Retinal pigment epithelial cell (primary cell): Measurements from ENCODE around the gene CD8B2.
"Not testable (repeated sequence)": the region's sequence is repeated elsewhere in the genome, so short reads cannot be mapped to it uniquely, and the experiment has no call there.

Experiments
- DNase-seq: peaks from one replicate; pipeline ENCODE4 v3.0.0-alpha.2; 2010; ENCODE audit warnings: low read depth
- H3K4me3 ChIP-seq: 2 replicates; pipeline ENCODE4 v1.5.1; 2011; ENCODE audit warnings: mild to moderate bottlenecking, low read length, control low read depth, moderate library complexity
- TF ChIP-seq, protein P1 (sequence below): conservative IDR thresholded peaks from 2 replicates; pipeline ENCODE4 v1.5.1; 2011; ENCODE audit warnings: low read depth, low read length, control low read depth, inconsistent platforms

The CD8B2 gene

GRCh38 chr2:106560773-106561172, 73.6 kb downstream of the CD8B2 start:
- DNase-seq, result no peak
- TF ChIP-seq, protein P1, sequence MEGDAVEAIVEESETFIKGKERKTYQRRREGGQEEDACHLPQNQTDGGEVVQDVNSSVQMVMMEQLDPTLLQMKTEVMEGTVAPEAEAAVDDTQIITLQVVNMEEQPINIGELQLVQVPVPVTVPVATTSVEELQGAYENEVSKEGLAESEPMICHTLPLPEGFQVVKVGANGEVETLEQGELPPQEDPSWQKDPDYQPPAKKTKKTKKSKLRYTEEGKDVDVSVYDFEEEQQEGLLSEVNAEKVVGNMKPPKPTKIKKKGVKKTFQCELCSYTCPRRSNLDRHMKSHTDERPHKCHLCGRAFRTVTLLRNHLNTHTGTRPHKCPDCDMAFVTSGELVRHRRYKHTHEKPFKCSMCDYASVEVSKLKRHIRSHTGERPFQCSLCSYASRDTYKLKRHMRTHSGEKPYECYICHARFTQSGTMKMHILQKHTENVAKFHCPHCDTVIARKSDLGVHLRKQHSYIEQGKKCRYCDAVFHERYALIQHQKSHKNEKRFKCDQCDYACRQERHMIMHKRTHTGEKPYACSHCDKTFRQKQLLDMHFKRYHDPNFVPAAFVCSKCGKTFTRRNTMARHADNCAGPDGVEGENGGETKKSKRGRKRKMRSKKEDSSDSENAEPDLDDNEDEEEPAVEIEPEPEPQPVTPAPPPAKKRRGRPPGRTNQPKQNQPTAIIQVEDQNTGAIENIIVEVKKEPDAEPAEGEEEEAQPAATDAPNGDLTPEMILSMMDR, result no peak
- no peak overlapping the region for H3K4me3 ChIP-seq

GRCh38 chr2:106561356-106561755, 74.2 kb downstream of the CD8B2 start:
- no peak for DNase-seq
- no peak overlapping the region for H3K4me3 ChIP-seq
- TF ChIP-seq, protein P1, result no peak

DNA sequence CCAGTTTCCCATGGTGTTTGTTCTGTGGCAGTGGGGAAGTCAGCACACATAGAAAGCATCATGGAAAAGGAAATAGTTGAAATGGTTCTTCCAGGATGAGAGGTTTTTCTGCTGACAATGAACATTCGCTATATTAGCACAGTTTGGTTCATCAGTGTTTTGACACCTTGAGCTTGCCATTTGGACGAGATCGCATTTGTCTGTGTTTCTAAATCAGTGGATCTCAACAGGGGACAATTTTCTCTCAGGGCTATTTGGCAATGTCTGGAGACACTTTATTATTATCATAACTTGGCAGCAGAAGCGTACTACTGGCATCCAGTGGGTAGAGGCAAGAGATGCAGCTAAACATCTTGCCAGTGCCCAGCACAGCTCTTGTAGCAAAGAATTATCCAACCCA, 74.6 kb downstream of the CD8B2 start:
- no peak overlapping the region for H3K4me3 ChIP-seq
- DNase-seq, result no peak
- TF ChIP-seq, protein P1, result no peak

- TF ChIP-seq, protein P1, result no peak
- no peak for DNase-seq
- H3K4me3 ChIP-seq, result no peak overlapping the region
These were observed 75.4 kb downstream of the CD8B2 start for GRCh38 chr2:106562268-106563186.

GRCh38 chr2:106563195-106563594, 76.0 kb downstream of the CD8B2 start:
- DNase-seq, result no peak
- TF ChIP-seq, protein P1, result peak; percentile 14
- no peak overlapping the region for H3K4me3 ChIP-seq

- TF ChIP-seq, protein P1, result no peak
- no peak overlapping the region for H3K4me3 ChIP-seq
- DNase-seq, result no peak
These were observed 78.4 kb downstream of the CD8B2 start for GRCh38 chr2:106565599-106565998.

- DNase-seq, result no peak
- no peak overlapping the region for H3K4me3 ChIP-seq
- TF ChIP-seq, protein P1, result no peak
These were observed 78.9 kb downstream of the CD8B2 start for GRCh38 chr2:106566050-106566449.

GRCh38 chr2:106566484-106566883, 79.3 kb downstream of the CD8B2 start:
- H3K4me3 ChIP-seq, DNase-seq: not testable (repeated sequence)
